ENCODE measurements around the gene MYF5.
"Not testable (repeated sequence)": the region's sequence is repeated elsewhere in the genome, so short reads cannot be mapped to it uniquely, and the experiment has no call there.

Gene MYF5

GRCh38 chr12:80716696-80717469 lies at the start of gene MYF5:
Gene MYF5 (plus strand): TSS chr12:80716912. CDS start chr12:80717064, 152 bp downstream.
- no peak for DNase-seq

- no peak for DNase-seq
These were observed 46.5 kb upstream of the MYF5 start for GRCh38 chr12:80670214-80670613.

- not testable (repeated sequence) for DNase-seq
These were observed 40.6 kb upstream of the MYF5 start for GRCh38 chr12:80676042-80676636.

- no peak for DNase-seq
These were observed 39.9 kb upstream of the MYF5 start for GRCh38 chr12:80676856-80677255.

GRCh38 chr12:80677994-80678393 lies 38.7 kb upstream of the MYF5 start:
- no peak for DNase-seq

- peak; percentile 17 for DNase-seq
These were observed 37.2 kb upstream of the MYF5 start for GRCh38 chr12:80679346-80680131.

- no peak for DNase-seq
These were observed 35.4 kb upstream of the MYF5 start for GRCh38 chr12:80681287-80681686.

GRCh38 chr12:80681786-80682185 lies 34.9 kb upstream of the MYF5 start:
- no peak for DNase-seq

GRCh38 chr12:80684077-80684495 lies 32.6 kb upstream of the MYF5 start:
- no peak for DNase-seq

- no peak for DNase-seq
These were observed 26.6 kb upstream of the MYF5 start for GRCh38 chr12:80690090-80690489.

GRCh38 chr12:80690513-80690912 lies 26.2 kb upstream of the MYF5 start:
- no peak for DNase-seq

- DNase-seq: no peak
These were observed 24.6 kb upstream of the MYF5 start for GRCh38 chr12:80692114-80692513.

- no peak for DNase-seq
These were observed 19.3 kb upstream of the MYF5 start for GRCh38 chr12:80697270-80697887.

- no peak for DNase-seq
These were observed 18.5 kb upstream of the MYF5 start for GRCh38 chr12:80698256-80698655.

GRCh38 chr12:80698847-80699542 lies 17.7 kb upstream of the MYF5 start:
- DNase-seq: no peak

GRCh38 chr12:80700327-80700726 lies 16.4 kb upstream of the MYF5 start:
- no peak for DNase-seq

- no peak for DNase-seq
These were observed 15.3 kb upstream of the MYF5 start for GRCh38 chr12:80701388-80701787.

GRCh38 chr12:80702889-80703805 lies 13.6 kb upstream of the MYF5 start:
- DNase-seq: no peak

GRCh38 chr12:80704420-80704819 lies 12.3 kb upstream of the MYF5 start:
- DNase-seq: no peak

GRCh38 chr12:80707126-80707829 lies 9.4 kb upstream of the MYF5 start, which contains the start of gene MYF6:
Gene MYF6 (plus strand): TSS chr12:80707634. CDS start chr12:80707720, 86 bp downstream.
- DNase-seq: no peak

- no peak for DNase-seq
These were observed 8.9 kb upstream of the MYF5 start for GRCh38 chr12:80707830-80708258.
